WTC11 (cell line): Measurements from ENCODE around the gene MSANTD4. TPM values are rescaled to one million over a fixed set of nuclear protein-coding genes. Genes with fewer than 3 reads are reported as not detected.

Experiments used
- ATAC-seq: fragments of 200-7000 bp; cut with Tn5 transposase; 2 replicates; pipeline ENCODE4 v1.10.0; 2021; ENCODE audit warnings: mild to moderate bottlenecking, moderate library complexity
- CTCF ChIA-PET: fragments of 300-600 bp; sonication (Branson Sonifier 250); formaldehyde crosslinking; loops from one replicate; lab custom pipeline; 2021; ENCODE audit warnings: antibody characterized with exemption; lab: Charles Lee
- POLR2A ChIA-PET: fragments of 350-600 bp; sonication (Branson Sonifier 250); formaldehyde crosslinking; loops from one replicate; lab custom pipeline; 2021; ENCODE audit warnings: antibody characterized with exemption; lab: Charles Lee
- DNase-seq: peaks from one replicate; pipeline ENCODE4 v3.0.0; 2021; ENCODE audit warnings: low spot score
- H3K27ac Mint-ChIP-seq: 2 replicates; pipeline ENCODE4 v1.8.0; 2021; ENCODE audit warnings: mixed read lengths
- H3K27me3 Mint-ChIP-seq: 2 replicates; pipeline ENCODE4 v1.8.0; 2021; ENCODE audit warnings: low read depth, mild to moderate bottlenecking, moderate library complexity, mixed read lengths
- H3K36me3 Mint-ChIP-seq: 2 replicates; pipeline ENCODE4 v1.8.0; 2021; ENCODE audit warnings: mixed read lengths
- H3K4me1 Mint-ChIP-seq: 2 replicates; pipeline ENCODE4 v1.8.0; 2022; ENCODE audit warnings: mixed read lengths
- H3K4me3 Mint-ChIP-seq: 2 replicates; pipeline ENCODE4 v1.8.0; 2021; ENCODE audit warnings: mild to moderate bottlenecking, moderate library complexity, mixed read lengths
- H3K9me3 Mint-ChIP-seq: 2 replicates; pipeline ENCODE4 v1.8.0; 2021; ENCODE audit warnings: mixed read lengths
- CBFB ChIP-seq: sonication (generic); formaldehyde crosslinking; IDR thresholded peaks from 2 replicates; pipeline ENCODE4 v1.8.1; 2022; ENCODE audit warnings: mild to moderate bottlenecking, low read depth, missing genetic modification reagents
- CREM ChIP-seq: sonication (generic); formaldehyde crosslinking; IDR thresholded peaks from 2 replicates; pipeline ENCODE4 v1.8.1; 2022; ENCODE audit warnings: mild to moderate bottlenecking, missing genetic modification reagents, moderate library complexity
- E2F4 ChIP-seq: sonication (generic); formaldehyde crosslinking; IDR thresholded peaks from 2 replicates; pipeline ENCODE4 v1.8.1; 2022; ENCODE audit warnings: low read depth, mild to moderate bottlenecking, moderate library complexity, missing genetic modification reagents, borderline replicate concordance
- E2F5 ChIP-seq: sonication (generic); formaldehyde crosslinking; IDR thresholded peaks from 2 replicates; pipeline ENCODE4 v1.8.1; 2022; ENCODE audit warnings: mild to moderate bottlenecking, moderate library complexity, missing genetic modification reagents
- ERG ChIP-seq: fragments of 250-450 bp; sonication (Bioruptor Pico); IDR thresholded peaks from 2 replicates; pipeline ENCODE4 v1.8.0; 2021; ENCODE audit warnings: mild to moderate bottlenecking
- GABPB1 ChIP-seq: sonication (generic); formaldehyde crosslinking; IDR thresholded peaks from 2 replicates; pipeline ENCODE4 v1.8.1; 2023; ENCODE audit warnings: mild to moderate bottlenecking, missing genetic modification reagents
- IRF1 ChIP-seq: sonication (generic); formaldehyde crosslinking; IDR thresholded peaks from 2 replicates; pipeline ENCODE4 v1.8.0; 2023; ENCODE audit warnings: missing genetic modification reagents
- MAX ChIP-seq: sonication (generic); formaldehyde crosslinking; IDR thresholded peaks from 2 replicates; pipeline ENCODE4 v1.8.0; 2022; ENCODE audit warnings: mild to moderate bottlenecking, missing genetic modification reagents
- MXD4 ChIP-seq: fragments of 250-450 bp; sonication (Bioruptor Pico); IDR thresholded peaks from 2 replicates; pipeline ENCODE4 v1.8.0; 2021; ENCODE audit warnings: mild to moderate bottlenecking, moderate library complexity, borderline replicate concordance
- MYBL2 ChIP-seq: sonication (generic); formaldehyde crosslinking; IDR thresholded peaks from 2 replicates; pipeline ENCODE4 v1.8.1; 2023; ENCODE audit warnings: mild to moderate bottlenecking, moderate library complexity, missing genetic modification reagents
- NFYB ChIP-seq: sonication (generic); formaldehyde crosslinking; conservative IDR thresholded peaks from 2 replicates; pipeline ENCODE4 v1.8.0; 2022; ENCODE audit warnings: low read depth, missing genetic modification reagents
- NR1H2 ChIP-seq: sonication (generic); formaldehyde crosslinking; IDR thresholded peaks from 2 replicates; pipeline ENCODE4 v1.9.0; 2021; ENCODE audit warnings: mild to moderate bottlenecking, moderate library complexity, missing genetic modification reagents
- NR3C1 ChIP-seq: sonication (generic); formaldehyde crosslinking; conservative IDR thresholded peaks from 2 replicates; pipeline ENCODE4 v1.8.1; 2023; ENCODE audit warnings: low read depth, mild to moderate bottlenecking, missing genetic modification reagents
- OVOL2 ChIP-seq: fragments of 250-450 bp; sonication (Bioruptor Pico); IDR thresholded peaks from 2 replicates; pipeline ENCODE4 v1.9.0; 2021; ENCODE audit warnings: mild to moderate bottlenecking, borderline replicate concordance
- PRDM15 ChIP-seq: sonication (generic); formaldehyde crosslinking; IDR thresholded peaks from 2 replicates; pipeline ENCODE4 v1.8.0; 2022; ENCODE audit warnings: missing genetic modification reagents
- SMAD3 ChIP-seq: sonication (generic); formaldehyde crosslinking; IDR thresholded peaks from 2 replicates; pipeline ENCODE4 v1.8.0; 2022; ENCODE audit warnings: missing genetic modification reagents, mild to moderate bottlenecking, borderline replicate concordance
- SOX15 ChIP-seq: fragments of 250-450 bp; sonication (Bioruptor Pico); IDR thresholded peaks from 2 replicates; pipeline ENCODE4 v1.9.0; 2021; ENCODE audit warnings: mild to moderate bottlenecking
- TEAD1 ChIP-seq: sonication (generic); formaldehyde crosslinking; IDR thresholded peaks from 2 replicates; pipeline ENCODE4 v1.8.0; 2022; ENCODE audit warnings: mild to moderate bottlenecking, missing genetic modification reagents
- ZNF219 ChIP-seq: sonication (generic); formaldehyde crosslinking; IDR thresholded peaks from 2 replicates; pipeline ENCODE4 v1.8.0; 2023; ENCODE audit warnings: missing genetic modification reagents, mild to moderate bottlenecking, borderline replicate concordance
- ZNF232 ChIP-seq: sonication (generic); formaldehyde crosslinking; IDR thresholded peaks from 2 replicates; pipeline ENCODE4 v1.8.0; 2022; ENCODE audit warnings: mild to moderate bottlenecking, missing genetic modification reagents
- ZNF281 ChIP-seq: sonication (generic); formaldehyde crosslinking; IDR thresholded peaks from 2 replicates; pipeline ENCODE4 v1.8.0; 2023; ENCODE audit warnings: mild to moderate bottlenecking, missing genetic modification reagents
- total RNA-seq: library from RNA; stranded (reverse); gene quantifications from 3 replicates; pipeline ENCODE4 v1.2.3, GENCODE V29; 2021

Gene MSANTD4
- total RNA-seq, 1 experiment from 2014 or later, result 22.0 TPM

- TF ChIP-seq E2F4 (CRISPR knock-in tag) (no peak), CREM (CRISPR knock-in tag) (no peak), ZNF281 (no peak), SMAD3 (CRISPR knock-in tag) (no peak), MYBL2 (CRISPR knock-in tag) (no peak), SOX15 (CRISPR knock-in tag) (no peak), CBFB (CRISPR knock-in tag) (no peak), PRDM15 (CRISPR knock-in tag) (no peak)
Observed at GRCh38 chr11:106014620-106015019, 7.4 kb downstream of the MSANTD4 start (continued).

GRCh38 chr11:106014035-106014434 is 8.0 kb downstream of the MSANTD4 start:
- Mint-ChIP-seq H3K36me3 (peaks cover 25% of the 10 kb centered on the region), H3K4me1 (peaks cover 53% of the 10 kb centered on the region), H3K9me3 (no peaks in the 10 kb centered on the region), H3K27ac (no peak overlapping the region; the same call in 1 of the 2 replicates), H3K27me3 (no peaks in the 10 kb centered on the region), H3K4me3 (no peak overlapping the region)
- TF ChIP-seq CBFB (CRISPR knock-in tag), result no peak
- no peak for TF ChIP-seq MXD4 (CRISPR knock-in tag)
- DNase-seq, result no peak
- ChIA-PET POLR2A (no interaction called here), CTCF (no interaction called here)
- ATAC-seq, result no peak

- H3K27me3 Mint-ChIP-seq, result no peaks in the 10 kb centered on the region
- H3K36me3 Mint-ChIP-seq, result peaks cover 38% of the 10 kb centered on the region
- H3K27ac Mint-ChIP-seq, result peak overlapping the region; percentile 83
- no peak overlapping the region for H3K4me3 Mint-ChIP-seq
- ATAC-seq (no peak), DNase-seq (no peak)
- no peaks in the 10 kb centered on the region for H3K9me3 Mint-ChIP-seq
- peaks cover 43% of the 10 kb centered on the region for H3K4me1 Mint-ChIP-seq
- ChIA-PET CTCF (no interaction called here), POLR2A (no interaction called here)
- TF ChIP-seq MYBL2 (CRISPR knock-in tag) (no peak), GABPB1 (CRISPR knock-in tag) (no peak), IRF1 (CRISPR knock-in tag) (no peak), NR3C1 (CRISPR knock-in tag) (no peak), OVOL2 (CRISPR knock-in tag) (no peak), NR1H2 (CRISPR knock-in tag) (no peak), NFYB (CRISPR knock-in tag) (no peak), MAX (CRISPR knock-in tag) (no peak), ZNF219 (CRISPR knock-in tag) (no peak), TEAD1 (CRISPR knock-in tag) (no peak), E2F5 (CRISPR knock-in tag) (no peak), ERG (CRISPR knock-in tag) (no peak), CBFB (CRISPR knock-in tag) (no peak), ZNF232 (CRISPR knock-in tag) (no peak)
Observed at GRCh38 chr11:106012744-106013143, 9.3 kb downstream of the MSANTD4 start.
